Mesenteric fat pad (tissue), 1 donor: ENCODE measurements around the gene SPHK2. TPM values are rescaled to one million over a fixed set of nuclear protein-coding genes. Genes with fewer than 3 reads are reported as not detected.
"Not testable (repeated sequence)": the region's sequence is repeated elsewhere in the genome, so short reads cannot be mapped to it uniquely, and the experiment has no call there.

Experiments
- DNase-seq: peaks from one replicate; pipeline ENCODE4 v3.0.0-alpha.2; 2020; ENCODE audit warnings: low spot score
- total RNA-seq: library from RNA; stranded (reverse); fragmentation: NEBNext Ultra II Directional; extraction: Animal tissue kit (Norgen Biotek cat#: 25700); gene quantifications from one replicate; pipeline ENCODE4 v1.2.1, GENCODE V29; 2021
- donor health status: DM: yes; HTN: yes; CAD: no.

Gene SPHK2
- total RNA-seq, 1 donor from 2014 or later, result 14.0 TPM

DNA sequence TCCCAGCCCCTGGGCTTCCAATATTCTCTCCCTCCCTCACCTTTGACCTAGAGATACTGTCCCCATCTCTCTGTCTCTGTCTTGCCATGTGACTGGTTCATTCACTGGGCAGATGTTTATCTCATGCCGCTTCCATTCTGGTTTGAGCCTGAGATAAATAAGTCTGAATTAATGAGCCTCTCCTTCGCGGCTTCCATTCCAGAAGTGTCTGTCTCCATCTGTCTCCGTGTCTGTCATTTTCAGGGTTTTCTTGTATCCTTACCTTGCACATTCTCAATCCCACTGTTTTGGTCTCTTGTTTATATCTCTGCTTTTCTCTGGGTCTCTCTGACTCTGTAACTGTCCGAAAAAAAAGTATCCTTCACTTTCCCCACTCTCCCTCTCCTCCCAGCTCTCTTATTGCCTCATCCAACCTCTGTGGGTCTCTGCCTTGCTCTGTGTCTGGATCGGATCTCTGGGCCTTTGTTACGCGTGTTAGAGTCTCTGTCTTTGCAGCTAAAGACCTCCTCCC, 4.3 kb downstream of the SPHK2 start:
- DNase-seq, result no peak

DNA sequence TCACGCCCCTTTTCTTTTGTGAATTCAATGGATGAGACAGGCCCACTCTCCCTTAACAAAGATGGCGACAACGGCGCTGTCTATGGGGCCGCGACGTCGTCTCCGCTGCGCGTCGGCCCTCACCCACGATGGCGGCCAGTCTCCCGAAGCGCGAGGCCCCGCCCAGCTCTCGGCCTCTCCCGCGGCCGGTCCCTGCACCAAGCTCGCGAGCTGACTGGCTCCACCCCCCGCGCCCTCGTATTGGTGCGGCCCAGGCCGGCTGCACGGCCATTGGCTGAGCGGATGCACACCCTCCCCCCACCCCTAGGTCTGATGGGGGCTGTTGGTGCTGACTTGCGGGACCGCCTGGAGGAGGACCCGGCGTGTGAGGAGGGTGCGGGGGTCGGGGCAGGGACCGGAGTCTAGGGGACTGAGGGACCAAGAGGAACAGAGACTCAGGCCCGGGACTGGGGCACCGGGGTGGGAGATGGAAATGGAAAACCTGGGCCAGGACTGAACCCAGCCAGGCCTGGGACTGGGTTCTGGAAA, 4.8 kb downstream of the SPHK2 start:
- DNase-seq, result peak; percentile 99

DNA sequence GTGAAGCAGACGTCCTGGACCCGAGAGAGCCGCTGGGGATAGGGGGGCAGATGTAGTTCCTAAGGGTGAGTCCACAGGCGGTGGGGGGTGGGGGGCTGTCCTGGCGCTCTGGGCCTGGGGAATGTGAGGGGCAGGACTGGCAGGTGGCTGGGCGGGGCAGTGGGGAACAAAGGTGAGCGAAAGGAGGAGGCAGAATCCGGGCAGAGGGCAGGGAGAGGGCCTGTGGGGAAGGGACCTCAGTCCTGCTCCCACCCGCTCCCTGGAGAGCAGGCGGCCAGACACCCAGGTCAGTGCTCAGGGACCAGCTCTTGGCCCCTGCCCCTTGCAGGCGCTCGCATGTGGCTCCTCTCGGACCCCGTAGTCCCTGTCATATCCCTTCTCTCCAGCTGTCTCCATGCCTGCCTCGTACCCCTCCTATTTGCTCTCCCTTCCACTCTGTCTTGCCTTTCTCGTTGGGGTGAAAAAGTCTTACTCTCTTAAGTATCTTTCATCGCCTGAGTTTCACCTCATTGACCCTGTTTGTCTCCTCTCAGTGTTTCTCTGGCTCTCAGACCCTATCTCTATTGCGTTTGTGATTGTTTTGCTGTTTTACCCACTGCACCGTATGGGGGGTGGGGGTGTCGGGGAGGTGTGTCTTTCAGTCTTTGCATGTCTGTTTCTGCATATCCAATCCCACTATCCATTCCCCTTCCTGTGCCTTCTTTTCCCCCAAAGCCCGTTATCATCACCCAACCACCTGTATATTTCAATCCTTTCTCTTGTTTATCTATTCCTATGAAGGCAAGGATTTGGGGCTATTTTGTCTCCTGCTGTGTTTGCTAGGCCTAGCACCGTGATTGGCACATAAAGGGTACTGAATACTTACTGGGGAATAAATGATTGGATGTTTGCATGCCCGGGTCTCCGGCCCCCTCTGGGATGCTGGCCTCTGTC, 5.8 kb downstream of the SPHK2 start:
- no peak for DNase-seq

DNA sequence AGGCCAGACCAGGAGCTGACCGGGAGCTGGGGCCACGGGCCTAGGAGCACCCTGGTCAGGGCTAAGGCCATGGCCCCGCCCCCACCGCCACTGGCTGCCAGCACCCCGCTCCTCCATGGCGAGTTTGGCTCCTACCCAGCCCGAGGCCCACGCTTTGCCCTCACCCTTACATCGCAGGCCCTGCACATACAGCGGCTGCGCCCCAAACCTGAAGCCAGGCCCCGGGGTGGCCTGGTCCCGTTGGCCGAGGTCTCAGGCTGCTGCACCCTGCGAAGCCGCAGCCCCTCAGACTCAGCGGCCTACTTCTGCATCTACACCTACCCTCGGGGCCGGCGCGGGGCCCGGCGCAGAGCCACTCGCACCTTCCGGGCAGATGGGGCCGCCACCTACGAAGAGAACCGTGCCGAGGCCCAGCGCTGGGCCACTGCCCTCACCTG, 6.6 kb downstream of the SPHK2 start:
- DNase-seq, result no peak

DNA sequence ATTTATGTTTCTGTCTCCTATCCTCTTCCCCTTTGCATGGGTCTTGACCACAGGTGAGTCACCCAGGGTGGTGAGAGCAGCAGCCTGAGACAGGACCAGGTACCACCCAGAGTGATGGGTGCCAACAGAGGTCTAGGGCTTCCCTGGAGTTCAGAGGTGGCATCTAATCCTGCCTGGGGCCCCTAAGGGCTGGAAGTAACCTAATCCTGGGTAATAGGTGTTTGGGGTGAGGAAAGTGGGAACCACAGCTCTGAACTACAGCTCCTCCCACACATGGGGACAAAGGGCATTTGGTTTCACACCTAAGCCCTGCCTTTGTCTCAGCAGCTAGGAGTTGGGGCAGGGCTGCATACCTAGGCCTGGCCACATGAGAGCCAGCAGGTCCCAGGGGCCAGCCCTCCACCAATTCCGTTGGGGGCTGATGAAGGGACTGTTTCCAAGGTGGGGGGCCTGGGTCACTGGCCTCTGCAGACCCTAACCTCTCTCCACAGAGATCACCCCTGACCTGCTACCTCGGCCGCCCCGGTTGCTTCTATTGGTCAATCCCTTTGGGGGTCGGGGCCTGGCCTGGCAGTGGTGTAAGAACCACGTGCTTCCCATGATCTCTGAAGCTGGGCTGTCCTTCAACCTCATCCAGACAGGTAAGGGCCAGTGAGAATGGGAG, 8.0 kb downstream of the SPHK2 start:
- no peak for DNase-seq

DNA sequence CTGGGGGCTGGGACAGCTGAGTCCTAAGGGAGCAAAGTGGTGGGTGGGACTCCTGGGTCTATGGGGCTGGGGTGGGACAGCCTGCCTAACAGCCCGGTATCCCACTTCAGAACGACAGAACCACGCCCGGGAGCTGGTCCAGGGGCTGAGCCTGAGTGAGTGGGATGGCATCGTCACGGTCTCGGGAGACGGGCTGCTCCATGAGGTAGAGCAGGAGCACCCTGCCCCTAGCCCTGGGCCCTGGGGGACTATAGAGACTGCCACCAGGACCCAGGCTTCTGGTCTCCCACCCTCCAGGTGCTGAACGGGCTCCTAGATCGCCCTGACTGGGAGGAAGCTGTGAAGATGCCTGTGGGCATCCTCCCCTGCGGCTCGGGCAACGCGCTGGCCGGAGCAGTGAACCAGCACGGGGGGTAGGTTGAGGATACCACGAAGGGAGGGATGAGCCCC, 8.6 kb downstream of the SPHK2 start:
- no peak for DNase-seq

DNA sequence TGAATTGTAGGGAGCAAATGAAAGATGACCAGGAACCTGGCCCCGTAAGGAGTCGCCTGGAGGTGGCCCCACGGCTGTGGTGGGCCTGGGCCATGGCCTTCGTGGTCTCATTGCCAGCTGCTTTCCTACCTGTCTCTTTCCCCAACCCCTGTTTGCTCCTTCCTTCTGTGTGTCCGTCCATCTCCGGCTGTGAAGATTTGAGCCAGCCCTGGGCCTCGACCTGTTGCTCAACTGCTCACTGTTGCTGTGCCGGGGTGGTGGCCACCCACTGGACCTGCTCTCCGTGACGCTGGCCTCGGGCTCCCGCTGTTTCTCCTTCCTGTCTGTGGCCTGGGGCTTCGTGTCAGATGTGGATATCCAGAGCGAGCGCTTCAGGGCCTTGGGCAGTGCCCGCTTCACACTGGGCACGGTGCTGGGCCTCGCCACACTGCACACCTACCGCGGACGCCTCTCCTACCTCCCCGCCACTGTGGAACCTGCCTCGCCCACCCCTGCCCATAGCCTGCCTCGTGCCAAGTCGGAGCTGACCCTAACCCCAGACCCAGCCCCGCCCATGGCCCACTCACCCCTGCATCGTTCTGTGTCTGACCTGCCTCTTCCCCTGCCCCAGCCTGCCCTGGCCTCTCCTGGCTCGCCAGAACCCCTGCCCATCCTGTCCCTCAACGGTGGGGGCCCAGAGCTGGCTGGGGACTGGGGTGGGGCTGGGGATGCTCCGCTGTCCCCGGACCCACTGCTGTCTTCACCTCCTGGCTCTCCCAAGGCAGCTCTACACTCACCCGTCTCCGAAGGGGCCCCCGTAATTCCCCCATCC, 9.4 kb downstream of the SPHK2 start:
- DNase-seq, result no peak

DNA sequence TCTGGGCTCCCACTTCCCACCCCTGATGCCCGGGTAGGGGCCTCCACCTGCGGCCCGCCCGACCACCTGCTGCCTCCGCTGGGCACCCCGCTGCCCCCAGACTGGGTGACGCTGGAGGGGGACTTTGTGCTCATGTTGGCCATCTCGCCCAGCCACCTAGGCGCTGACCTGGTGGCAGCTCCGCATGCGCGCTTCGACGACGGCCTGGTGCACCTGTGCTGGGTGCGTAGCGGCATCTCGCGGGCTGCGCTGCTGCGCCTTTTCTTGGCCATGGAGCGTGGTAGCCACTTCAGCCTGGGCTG, 9.9 kb downstream of the SPHK2 start:
- no peak for DNase-seq

DNA sequence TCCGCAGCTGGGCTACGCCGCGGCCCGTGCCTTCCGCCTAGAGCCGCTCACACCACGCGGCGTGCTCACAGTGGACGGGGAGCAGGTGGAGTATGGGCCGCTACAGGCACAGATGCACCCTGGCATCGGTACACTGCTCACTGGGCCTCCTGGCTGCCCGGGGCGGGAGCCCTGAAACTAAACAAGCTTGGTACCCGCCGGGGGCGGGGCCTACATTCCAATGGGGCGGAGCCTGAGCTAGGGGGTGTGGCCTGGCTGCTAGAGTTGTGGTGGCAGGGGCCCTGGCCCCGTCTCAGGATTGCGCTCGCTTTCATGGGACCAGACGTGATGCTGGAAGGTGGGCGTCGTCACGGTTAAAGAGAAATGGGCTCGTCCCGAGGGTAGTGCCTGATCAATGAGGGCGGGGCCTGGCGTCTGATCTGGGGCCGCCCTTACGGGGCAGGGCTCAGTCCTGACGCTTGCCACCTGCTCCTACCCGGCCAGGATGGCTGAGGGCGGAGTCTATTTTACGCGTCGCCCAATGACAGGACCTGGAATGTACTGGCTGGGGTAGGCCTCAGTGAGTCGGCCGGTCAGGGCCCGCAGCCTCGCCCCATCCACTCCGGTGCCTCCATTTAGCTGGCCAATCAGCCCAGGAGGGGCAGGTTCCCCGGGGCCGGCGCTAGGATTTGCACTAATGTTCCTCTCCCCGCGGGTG, 10.4 kb downstream of the SPHK2 start:
- DNase-seq, result no peak

DNA sequence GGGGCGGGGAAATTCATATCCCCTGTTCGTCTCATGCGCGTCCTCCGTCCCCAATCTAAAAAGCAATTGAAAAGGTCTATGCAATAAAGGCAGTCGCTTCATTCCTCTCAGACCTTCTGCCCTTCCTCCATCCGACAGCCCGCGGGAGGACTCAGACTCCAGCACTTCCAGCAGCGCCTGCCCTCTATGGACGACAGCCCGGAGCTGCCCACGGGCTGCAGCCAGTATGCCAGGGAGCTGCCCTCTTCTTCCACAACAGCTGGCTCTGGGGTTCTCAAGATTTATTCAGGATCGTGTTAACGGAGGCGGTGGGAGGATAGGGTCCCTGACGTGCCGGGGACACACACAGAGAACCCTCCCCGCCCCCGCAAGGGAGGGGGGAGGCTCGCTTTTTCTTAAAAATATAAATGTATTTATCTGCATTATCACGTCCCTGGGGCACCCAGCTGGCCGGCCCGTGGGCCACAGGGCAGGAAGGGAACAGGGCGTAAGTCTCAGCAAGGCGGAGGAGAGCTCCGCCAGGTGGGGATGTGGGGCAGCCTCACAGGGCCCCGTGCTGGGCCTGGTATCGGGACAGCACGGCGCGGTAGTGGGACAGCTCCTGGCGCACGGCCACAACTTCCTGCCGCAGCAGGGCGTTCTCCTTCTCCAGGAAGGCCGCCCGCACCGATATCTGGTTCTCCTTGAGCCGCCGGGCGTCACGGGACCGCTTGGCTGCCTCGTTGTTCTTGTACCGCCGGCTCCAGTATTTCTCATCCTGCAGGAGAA, 11.2 kb downstream of the SPHK2 start:
- DNase-seq, result no peak

DNA sequence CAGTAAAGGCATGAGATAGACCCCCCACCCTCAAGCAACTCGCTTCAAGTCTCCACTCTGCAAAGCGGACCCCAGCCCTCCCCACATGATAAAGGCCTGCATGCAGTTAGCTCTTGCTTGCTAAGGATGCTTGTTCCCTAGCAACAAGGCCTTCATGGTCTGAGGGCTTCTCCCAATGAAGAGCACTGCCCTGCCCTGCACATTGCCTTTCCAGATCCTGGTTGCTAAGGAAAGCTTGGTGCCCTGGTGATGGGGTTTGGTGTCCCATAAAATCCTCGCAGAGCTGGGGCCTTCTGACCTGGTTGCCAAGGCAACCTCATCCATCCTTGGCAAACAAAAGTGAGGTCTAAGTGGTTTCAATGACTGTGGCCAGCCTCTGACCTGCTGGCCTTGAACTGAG, 11.9 kb downstream of the SPHK2 start:
- DNase-seq, result no peak

DNA sequence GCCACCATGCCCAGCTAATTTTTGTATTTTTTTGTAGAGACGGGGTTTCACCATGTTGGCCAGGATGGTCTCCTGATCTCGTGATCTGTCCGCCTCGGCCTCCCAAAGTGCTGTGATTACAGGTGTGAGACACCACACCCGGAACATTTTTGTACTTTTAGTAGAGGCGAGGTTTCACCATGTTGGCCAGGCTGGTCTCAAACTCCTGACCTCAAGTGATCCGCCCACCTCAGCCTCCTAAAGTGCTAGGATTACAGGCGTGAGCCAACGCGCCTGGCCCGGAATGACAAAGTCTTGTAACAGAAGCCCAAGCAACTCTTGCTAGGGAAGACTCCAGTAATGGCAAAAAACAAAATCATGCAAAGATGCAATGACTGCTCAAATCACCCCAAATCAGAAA, 13.0 kb downstream of the SPHK2 start:
- not testable (repeated sequence) for DNase-seq

DNA sequence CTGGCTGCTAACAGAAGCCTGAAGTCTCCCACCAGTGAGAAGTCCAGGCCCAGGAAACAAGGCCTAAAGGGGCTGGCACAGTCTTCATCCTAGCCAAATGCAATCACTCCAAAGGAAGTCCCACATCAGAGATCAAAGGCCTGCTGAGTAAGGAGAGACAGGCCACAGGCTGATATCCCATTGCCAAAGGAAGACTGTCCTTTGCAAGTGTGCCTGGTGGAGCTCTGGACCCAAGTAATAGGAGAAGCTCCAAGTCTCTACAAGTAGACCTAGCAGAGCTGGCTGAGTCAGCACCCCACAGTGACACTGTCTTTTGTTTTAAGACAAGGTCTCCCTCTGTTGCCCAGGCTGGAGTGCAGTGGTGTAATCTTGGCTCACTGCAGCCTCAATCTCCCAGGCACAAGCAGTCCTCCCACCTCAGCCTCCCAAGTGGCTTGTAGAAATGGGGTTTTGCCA, 13.4 kb downstream of the SPHK2 start:
- DNase-seq, result no peak

DNA sequence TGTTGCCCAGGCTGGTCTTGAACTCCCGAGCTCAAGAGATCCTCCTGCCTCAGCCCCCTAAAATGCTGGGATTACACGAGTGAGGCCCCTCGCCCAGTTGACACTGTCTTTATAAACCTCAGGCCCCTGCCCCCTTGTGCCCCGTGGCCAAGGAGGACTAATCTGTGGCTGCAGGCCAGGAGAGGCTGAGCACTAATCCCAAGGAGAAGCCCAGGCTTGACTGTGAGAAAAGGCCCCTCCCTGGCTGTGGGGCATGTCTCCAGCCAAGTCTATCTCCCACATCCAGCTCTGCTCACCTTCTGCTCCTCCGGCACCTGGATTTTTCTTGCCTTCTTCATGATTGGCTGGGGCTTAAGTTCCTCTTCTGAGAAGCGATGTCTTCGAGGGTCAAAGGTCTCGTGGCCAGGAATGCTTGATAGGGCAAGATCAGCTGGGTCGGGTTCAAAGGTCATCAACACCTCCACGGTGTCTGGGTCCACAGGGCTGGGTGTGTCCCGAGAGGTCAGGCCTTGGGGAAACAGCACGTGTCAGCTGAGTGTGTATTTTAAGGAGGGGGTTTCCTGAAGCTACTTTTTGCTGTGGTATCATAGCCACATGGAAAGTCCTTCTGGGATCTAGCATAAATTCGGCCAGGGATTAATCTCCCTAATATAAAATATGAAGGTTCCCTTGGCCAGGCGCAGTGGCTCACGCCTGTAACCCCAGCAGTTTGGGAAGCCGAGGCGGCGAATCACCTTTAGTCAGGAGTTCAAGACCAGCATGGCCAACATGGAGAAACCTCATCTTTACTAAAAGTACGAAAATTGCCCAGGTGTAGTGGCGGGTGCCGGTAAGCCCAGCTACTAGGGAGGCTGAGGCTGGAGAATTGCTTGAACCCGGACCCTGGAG, 14.1 kb downstream of the SPHK2 start:
- DNase-seq, result no peak

DNA sequence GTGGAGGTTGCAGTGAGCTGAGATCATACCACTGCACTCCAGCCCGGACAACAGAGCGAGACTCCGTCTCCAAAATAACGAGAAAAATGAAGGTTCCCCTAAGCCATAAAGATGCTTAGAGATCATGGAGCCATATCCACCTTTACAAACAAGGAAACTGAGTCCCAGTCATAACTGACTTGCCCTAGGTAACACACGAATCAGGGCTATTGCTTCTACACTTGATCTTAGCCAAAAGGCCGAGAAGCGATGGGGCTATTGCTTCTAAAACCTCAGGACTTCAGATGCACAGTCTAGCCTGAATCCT, 14.7 kb downstream of the SPHK2 start:
- DNase-seq, result no peak

DNA sequence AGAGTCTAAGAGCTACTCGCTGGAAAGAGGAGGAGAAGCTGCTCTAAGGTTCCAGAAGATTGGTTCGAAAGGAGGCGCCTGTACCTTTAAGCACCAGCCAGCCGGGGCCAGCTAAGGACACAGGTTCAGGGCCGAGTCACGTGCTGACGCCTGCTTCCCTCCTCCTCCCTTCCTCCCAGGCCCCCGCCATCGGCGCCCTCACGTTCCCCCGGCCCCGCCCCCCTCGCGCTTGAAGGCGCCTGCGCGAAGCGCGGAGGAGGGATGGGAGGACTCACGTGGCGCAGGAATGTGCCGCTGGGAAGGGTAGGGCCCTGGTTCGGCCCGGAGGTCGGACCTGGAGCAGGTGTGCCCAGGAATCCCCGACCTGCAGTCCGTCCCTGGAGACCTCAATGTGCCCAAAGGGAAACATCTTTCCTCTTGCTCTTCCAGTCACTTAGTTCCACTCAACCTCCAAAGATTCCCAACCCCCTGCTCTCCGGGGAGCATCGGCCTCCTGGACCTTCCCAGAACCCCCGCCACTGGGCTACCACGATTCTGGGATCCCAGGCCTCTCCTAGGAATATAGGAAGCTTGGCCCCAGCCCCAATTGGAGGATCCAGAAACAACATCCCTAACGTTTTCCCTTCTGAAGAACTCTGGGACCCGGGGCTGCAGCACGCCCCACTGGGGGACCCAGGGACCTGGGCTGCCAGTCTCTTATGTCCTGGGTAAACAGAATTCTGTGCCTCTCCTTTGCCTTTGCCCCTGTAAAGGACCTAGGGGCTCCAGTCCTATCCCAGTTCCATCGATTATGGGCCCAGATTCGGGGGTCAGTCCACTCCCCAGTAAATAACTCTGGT, 15.3 kb downstream of the SPHK2 start:
- DNase-seq, result peak; percentile 96

DNA sequence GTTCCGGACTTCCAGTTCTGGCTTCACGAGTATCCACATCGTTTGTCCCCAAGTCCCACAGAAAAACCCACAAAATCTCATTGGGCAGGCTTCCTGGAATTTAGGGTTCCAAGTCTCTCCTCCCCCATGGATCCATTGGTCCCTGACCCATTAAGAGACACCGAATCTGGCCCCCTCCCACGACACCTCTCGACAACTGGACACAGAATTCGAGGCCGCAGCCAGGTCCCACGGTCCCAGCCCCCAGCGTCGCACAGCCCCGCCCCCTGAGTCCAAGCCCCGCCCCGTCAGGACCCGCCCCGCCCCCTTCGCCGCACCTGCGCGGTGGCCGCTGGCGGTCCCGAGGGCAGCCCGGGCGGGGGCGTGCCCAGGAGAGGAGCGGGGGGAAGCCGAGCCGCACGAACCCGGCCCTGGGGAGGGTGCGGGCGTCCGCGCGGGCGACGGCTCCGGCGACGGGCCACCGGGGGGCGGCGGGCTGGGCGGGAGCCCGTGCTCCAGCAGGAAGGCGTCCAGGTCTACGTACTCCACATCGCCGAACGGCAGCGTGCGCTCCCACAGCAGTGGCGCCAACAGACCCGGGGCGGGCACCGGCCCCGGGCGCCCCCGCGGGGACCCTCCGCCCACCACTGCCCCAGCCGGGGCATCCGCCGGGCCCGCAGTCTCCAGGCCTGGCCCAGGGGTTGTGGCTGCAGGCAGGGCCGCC, 16.1 kb downstream of the SPHK2 start:
- no peak for DNase-seq
